DOHH2 (cell line): ENCODE data around the gene ZNF780A.

Experiments used
- H3F3A ChIP-seq: fragments of 200-600 bp; sonication (generic), shearing (Covaris generic); 2 replicates; pipeline ENCODE4 v1.6.0; 2016; ENCODE audit warnings: antibody characterized with exemption, mild to moderate bottlenecking; ENCODE audit not compliant: control insufficient read depth, insufficient read depth
- H3K27ac ChIP-seq: fragments of 200-600 bp; sonication (generic); 2 replicates; pipeline ENCODE4 v1.5.1; 2014; ENCODE audit warnings: low read depth, mild to moderate bottlenecking, low read length, moderate library complexity
- H3K27me3 ChIP-seq: fragments of 200-600 bp; sonication (generic); 2 replicates; pipeline ENCODE4 v1.6.1; 2014; ENCODE audit warnings: mild to moderate bottlenecking, low read length, mixed read lengths; ENCODE audit not compliant: control insufficient read depth
- H3K36me3 ChIP-seq: fragments of 200-600 bp; sonication (generic); 2 replicates; pipeline ENCODE4 v1.6.1; 2014; ENCODE audit warnings: mild to moderate bottlenecking, low read length, moderate library complexity, mixed read lengths; ENCODE audit not compliant: control insufficient read depth
- H3K4me1 ChIP-seq: fragments of 200-600 bp; sonication (generic); 2 replicates; pipeline ENCODE4 v1.6.1; 2014; ENCODE audit warnings: mild to moderate bottlenecking, low read length, mixed read lengths; ENCODE audit not compliant: control insufficient read depth
- H3K4me2 ChIP-seq: fragments of 200-600 bp; sonication (generic); 2 replicates; pipeline ENCODE4 v1.6.0; 2014; ENCODE audit warnings: mild to moderate bottlenecking, low read length, moderate library complexity
- H3K4me3 ChIP-seq: fragments of 200-600 bp; sonication (generic); 2 replicates; pipeline ENCODE4 v1.5.1; 2014; ENCODE audit warnings: mild to moderate bottlenecking, low read length, mixed read lengths
- H3K79me2 ChIP-seq: fragments of 200-600 bp; sonication (generic); 2 replicates; pipeline ENCODE4 v1.6.1; 2014; ENCODE audit warnings: mild to moderate bottlenecking, low read length, mixed read lengths; ENCODE audit not compliant: control insufficient read depth
- H3K9me2 ChIP-seq: fragments of 200-600 bp; sonication (generic); replicated peaks from 2 replicates; pipeline ENCODE4 v1.6.1; 2014; ENCODE audit warnings: mild to moderate bottlenecking, low read length, mixed read lengths; ENCODE audit not compliant: control insufficient read depth
- H3K9me3 ChIP-seq: fragments of 200-600 bp; sonication (generic); 2 replicates; pipeline ENCODE4 v1.6.1; 2014; ENCODE audit warnings: antibody characterized with exemption, low read length, mixed read lengths; ENCODE audit not compliant: control insufficient read depth, insufficient read depth
- H4K20me1 ChIP-seq: fragments of 200-600 bp; sonication (generic); 2 replicates; pipeline ENCODE4 v1.6.0; 2014; ENCODE audit warnings: low read depth, mild to moderate bottlenecking, antibody characterized with exemption, low read length, moderate library complexity; ENCODE audit not compliant: control insufficient read depth, insufficient read depth
- EZH2phosphoT487 ChIP-seq: fragments of 200-600 bp; sonication (generic); IDR thresholded peaks from 2 replicates; pipeline ENCODE4 v1.6.1; 2017; ENCODE audit warnings: borderline replicate concordance, mild to moderate bottlenecking, antibody characterized with exemption, low read length, moderate library complexity, mixed read lengths
- TF ChIP-seq, protein P1 (sequence below): fragments of 200-600 bp; sonication (generic); IDR thresholded peaks from one replicate; pipeline ENCODE4 v1.5.1; 2014; ENCODE audit warnings: antibody characterized with exemption, mild to moderate bottlenecking, low read depth, low read length; ENCODE audit not compliant: poor library complexity, severe bottlenecking

Gene ZNF780A

DNA sequence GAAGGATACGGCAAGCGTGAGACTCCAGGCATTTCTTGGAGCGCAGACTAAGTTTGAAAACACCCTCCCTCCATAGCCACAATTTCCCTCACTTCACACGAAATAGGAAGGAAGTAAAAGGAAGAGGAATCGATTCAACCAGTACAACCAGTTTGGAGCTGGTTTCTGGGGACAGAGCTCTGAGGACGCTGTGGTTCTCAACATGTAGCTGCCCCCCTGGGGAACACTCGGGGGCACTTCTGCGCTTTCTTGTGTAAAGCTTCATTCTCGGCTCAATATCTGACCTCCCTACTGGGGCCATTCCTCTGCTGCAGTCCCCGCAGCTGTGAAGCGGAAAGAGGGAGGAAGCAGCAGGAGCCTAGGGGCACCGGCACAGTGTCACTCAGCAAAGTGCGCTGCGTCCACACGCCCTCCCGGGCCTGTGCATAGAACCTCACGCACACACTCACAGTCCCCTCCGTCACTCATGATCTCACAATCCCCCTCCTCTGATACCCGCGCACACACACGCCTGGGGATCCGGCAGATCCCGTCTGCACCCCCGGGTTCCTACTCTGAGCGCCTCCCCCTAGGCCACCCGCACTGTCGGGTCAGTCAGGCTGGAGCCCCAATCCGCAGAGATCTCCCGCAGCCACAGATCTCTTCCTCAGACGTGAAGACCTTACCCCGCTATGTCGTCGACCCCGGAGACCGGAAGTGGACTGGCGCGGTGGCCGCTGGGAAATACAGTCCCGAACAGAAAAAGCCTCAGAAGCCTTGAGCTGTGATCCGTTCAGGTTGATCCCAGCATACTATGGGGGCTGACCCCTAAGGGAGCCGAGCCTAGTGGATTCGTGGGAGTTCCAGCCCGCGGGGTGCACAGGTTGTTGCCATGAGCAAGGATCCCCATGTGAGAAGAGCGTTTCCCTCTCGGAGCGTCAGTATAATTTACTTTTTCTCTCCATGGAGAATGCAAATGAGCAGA lies at the start of gene ZNF780A:
ZNF780A (minus strand) TSS at position 703 of the 964 bp plus-strand sequence. CDS start 6,190 bp downstream, outside the sequence.
- Histone ChIP-seq H3K9me3 (peaks cover 14% of the 10 kb centered on the region; the same call in 1 of the 2 replicates), H3K36me3 (peaks cover 11% of the 10 kb centered on the region), H3F3A (0 out of 2 replicates have a peak, but pooled peaks cover 3% of the 10 kb centered on the region), H3K4me3 (peak within 1 kb of the TSS; percentile 97), H3K79me2 (peaks cover 50% of the 10 kb centered on the region), H3K27me3 (no peaks in the 10 kb centered on the region), H3K9me2 (no peaks in the 10 kb centered on the region), H3K27ac (peak within 1 kb of the TSS; percentile 69), H3K4me2 (peak within 1 kb of the TSS; percentile 64), H4K20me1 (no peaks in the 10 kb centered on the region), H3K4me1 (peaks cover 14% of the 10 kb centered on the region)
- TF ChIP-seq, protein P1, sequence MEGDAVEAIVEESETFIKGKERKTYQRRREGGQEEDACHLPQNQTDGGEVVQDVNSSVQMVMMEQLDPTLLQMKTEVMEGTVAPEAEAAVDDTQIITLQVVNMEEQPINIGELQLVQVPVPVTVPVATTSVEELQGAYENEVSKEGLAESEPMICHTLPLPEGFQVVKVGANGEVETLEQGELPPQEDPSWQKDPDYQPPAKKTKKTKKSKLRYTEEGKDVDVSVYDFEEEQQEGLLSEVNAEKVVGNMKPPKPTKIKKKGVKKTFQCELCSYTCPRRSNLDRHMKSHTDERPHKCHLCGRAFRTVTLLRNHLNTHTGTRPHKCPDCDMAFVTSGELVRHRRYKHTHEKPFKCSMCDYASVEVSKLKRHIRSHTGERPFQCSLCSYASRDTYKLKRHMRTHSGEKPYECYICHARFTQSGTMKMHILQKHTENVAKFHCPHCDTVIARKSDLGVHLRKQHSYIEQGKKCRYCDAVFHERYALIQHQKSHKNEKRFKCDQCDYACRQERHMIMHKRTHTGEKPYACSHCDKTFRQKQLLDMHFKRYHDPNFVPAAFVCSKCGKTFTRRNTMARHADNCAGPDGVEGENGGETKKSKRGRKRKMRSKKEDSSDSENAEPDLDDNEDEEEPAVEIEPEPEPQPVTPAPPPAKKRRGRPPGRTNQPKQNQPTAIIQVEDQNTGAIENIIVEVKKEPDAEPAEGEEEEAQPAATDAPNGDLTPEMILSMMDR: no peak
- TF ChIP-seq EZH2phosphoT487: no peak

DNA sequence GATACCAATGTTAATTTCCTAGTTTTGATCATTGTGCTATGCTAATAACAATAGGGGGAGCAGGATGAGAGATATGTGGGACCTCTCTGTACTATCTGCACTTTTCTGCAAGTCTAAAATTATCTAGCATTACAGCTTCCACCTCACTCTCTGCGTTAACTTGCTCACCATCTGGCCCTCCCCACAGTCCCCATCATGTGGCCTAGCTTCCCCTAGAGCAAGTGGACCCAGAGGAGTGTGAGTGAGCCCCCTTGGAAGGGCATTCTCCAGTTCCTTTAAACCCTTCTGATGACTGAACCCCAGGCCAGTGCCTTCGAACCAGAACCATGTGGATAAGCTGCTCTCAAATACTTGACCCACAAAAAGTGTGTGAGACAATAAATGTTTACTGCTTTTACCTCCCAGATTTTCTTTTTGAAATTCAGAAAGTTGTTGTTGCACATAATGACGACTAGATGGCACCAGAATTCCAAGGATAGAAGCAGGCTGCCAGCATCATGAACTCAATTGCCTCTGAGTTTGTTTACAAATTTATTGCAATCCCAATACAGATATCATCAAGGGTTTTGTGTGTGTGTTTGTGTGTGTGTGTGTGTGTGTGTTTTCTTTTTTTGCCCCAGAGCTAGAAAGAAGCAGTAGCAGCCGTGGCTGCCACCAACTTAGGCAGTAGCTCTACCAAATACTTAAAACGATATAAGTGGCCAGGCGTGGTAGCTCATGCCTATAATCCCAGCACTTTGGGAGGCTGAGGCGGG lies 49.0 kb upstream of the ZNF780A start:
- Histone ChIP-seq H3F3A (peaks cover 6% of the 10 kb centered on the region), H3K4me2 (no peak overlapping the region), H3K27me3 (peaks cover 22% of the 10 kb centered on the region)

DNA sequence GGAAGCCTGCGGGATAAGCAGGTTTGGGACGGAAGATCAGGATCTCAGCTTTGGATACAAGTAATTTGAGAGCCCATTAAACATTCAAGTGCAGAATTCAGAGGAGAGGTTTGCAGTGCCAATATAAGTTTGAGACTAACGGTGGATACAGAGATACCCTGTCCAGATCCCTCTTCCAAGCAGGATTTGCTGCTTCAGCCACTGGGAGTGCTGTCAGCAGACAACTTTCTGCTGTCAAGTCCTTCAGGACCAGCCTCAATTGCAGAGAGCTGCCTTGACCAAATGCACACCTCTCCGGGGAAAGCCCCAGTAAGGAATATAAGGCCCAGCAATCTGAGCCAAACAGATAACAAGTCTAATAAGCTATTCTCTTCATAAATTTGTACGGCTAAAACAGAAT lies 46.1 kb upstream of the ZNF780A start:
- Histone ChIP-seq H3K4me3 (no peak overlapping the region), H3K4me1 (no peaks in the 10 kb centered on the region), H3K9me3 (no peaks in the 10 kb centered on the region), H4K20me1 (no peaks in the 10 kb centered on the region), H3K27me3 (peaks cover 15% of the 10 kb centered on the region), H3K79me2 (no peaks in the 10 kb centered on the region), H3F3A (no peaks in the 10 kb centered on the region), H3K4me2 (no peak overlapping the region), H3K27ac (no peak overlapping the region), H3K36me3 (no peaks in the 10 kb centered on the region), H3K9me2 (no peaks in the 10 kb centered on the region)
- TF ChIP-seq EZH2phosphoT487: no peak
- TF ChIP-seq, protein P1: no peak

More for the DNA sequence above, 49.0 kb upstream of the ZNF780A start:
- no peaks in the 10 kb centered on the region for H3K9me3 ChIP-seq
- H3K9me2 ChIP-seq: no peaks in the 10 kb centered on the region
- H3K4me1 ChIP-seq: peaks cover 20% of the 10 kb centered on the region
- H3K4me3 ChIP-seq: no peak overlapping the region
- no peaks in the 10 kb centered on the region for H3K36me3 ChIP-seq
- no peaks in the 10 kb centered on the region for H4K20me1 ChIP-seq
- TF ChIP-seq, protein P1: peak; percentile 70
- no peak for TF ChIP-seq EZH2phosphoT487
- no peak overlapping the region for H3K27ac ChIP-seq
- no peaks in the 10 kb centered on the region for H3K79me2 ChIP-seq
